ENCODE data around the gene PPEF1. TPM values are rescaled to one million over a fixed set of nuclear protein-coding genes. Genes with fewer than 3 reads are reported as not detected.

The PPEF1 gene
- total and polyA plus RNA-seq, 2 donors (not counting 1 experiment from before 2014, with no cell fraction given) = under 0.01 TPM; not detected in 1

GRCh38 chrX:18674417-18674787 is 33.0 kb upstream of the PPEF1 start:
- no peak overlapping the region for H3K9ac ChIP-seq (ENCODE audit: insufficient read depth, low read length)
- H3K27me3 ChIP-seq (ENCODE audit: control insufficient read depth, insufficient read depth, low read length) = no peaks in the 10 kb centered on the region

GRCh38 chrX:18674788-18675735 is 32.4 kb upstream of the PPEF1 start:
- H3K4me3 ChIP-seq (replicated peaks in 1 of 4; ENCODE audit: control extremely low read depth in 1 of 4, insufficient read depth in 1 of 4, low read depth in 3 of 4, low read length in 4 of 4) = peak overlapping the region; percentile 40 to 69 (median 51)
- no peaks in the 10 kb centered on the region for H3K27me3 ChIP-seq (ENCODE audit: control insufficient read depth, insufficient read depth, low read length)
- H3K79me2 ChIP-seq (ENCODE audit: control insufficient read depth, insufficient read depth, low read length) = no peaks in the 10 kb centered on the region
- H4K20me1 ChIP-seq (ENCODE audit: control insufficient read depth, extremely low read depth, insufficient read depth, low read length) = no peaks in the 10 kb centered on the region
- peak overlapping the region; percentile 71 for H3K4me2 ChIP-seq (ENCODE audit: extremely low read depth, insufficient read depth, low read length)
- H3K9me3 ChIP-seq (ENCODE audit: control insufficient read depth, insufficient read depth, low read depth, low read length) = no peaks in the 10 kb centered on the region
- peak overlapping the region; percentile 35 for H2AFZ ChIP-seq (ENCODE audit: low read length)
- H3K9ac ChIP-seq (ENCODE audit: insufficient read depth, low read length) = peak overlapping the region; percentile 46
- TF ChIP-seq EZH2 (IDR thresholded peaks at IDR 0.05; ENCODE audit: low read length, missing control alignments) (no peak), CTCF (conservative IDR thresholded peaks at IDR 0.05 in 1 of 2, IDR thresholded peaks at IDR 0.05 in 1 of 2; ENCODE audit: low read depth in 1 of 2, low read length in 2 of 2) (no peak)
- peak; percentile 48 to 75 for DNase-seq (ENCODE audit: low read depth in 2 of 2)
- H3K36me3 ChIP-seq (ENCODE audit: control insufficient read depth, insufficient read depth, low read length) = no peaks in the 10 kb centered on the region
- H3K4me1 ChIP-seq (ENCODE audit: control insufficient read depth, extremely low read depth, insufficient read depth, low read length) = no peaks in the 10 kb centered on the region
- peak overlapping the region; percentile 2 for H3K27ac ChIP-seq (ENCODE audit: insufficient read depth, low read length)

More at GRCh38 chrX:18674417-18674787, 33.0 kb upstream of the PPEF1 start:
- H3K9me3 ChIP-seq (ENCODE audit: control insufficient read depth, insufficient read depth, low read depth, low read length) = no peaks in the 10 kb centered on the region
- peak overlapping the region; percentile 71 for H3K4me2 ChIP-seq (ENCODE audit: extremely low read depth, insufficient read depth, low read length)
- no peaks in the 10 kb centered on the region for H4K20me1 ChIP-seq (ENCODE audit: control insufficient read depth, extremely low read depth, insufficient read depth, low read length)
- DNase-seq (ENCODE audit: low read depth in 2 of 2) = no peak
- no peaks in the 10 kb centered on the region for H3K36me3 ChIP-seq (ENCODE audit: control insufficient read depth, insufficient read depth, low read length)
- no peak overlapping the region for H3K27ac ChIP-seq (ENCODE audit: insufficient read depth, low read length)
- no peaks in the 10 kb centered on the region for H3K4me1 ChIP-seq (ENCODE audit: control insufficient read depth, extremely low read depth, insufficient read depth, low read length)
- H3K79me2 ChIP-seq (ENCODE audit: control insufficient read depth, insufficient read depth, low read length) = no peaks in the 10 kb centered on the region
- peak overlapping the region; percentile 40 to 56 (median 51) for H3K4me3 ChIP-seq (replicated peaks in 1 of 4; ENCODE audit: control extremely low read depth in 1 of 4, insufficient read depth in 1 of 4, low read depth in 3 of 4, low read length in 4 of 4)
- no peak for TF ChIP-seq CTCF (conservative IDR thresholded peaks at IDR 0.05 in 1 of 2, IDR thresholded peaks at IDR 0.05 in 1 of 2; ENCODE audit: low read depth in 1 of 2, low read length in 2 of 2)
- TF ChIP-seq EZH2 (IDR thresholded peaks at IDR 0.05; ENCODE audit: low read length, missing control alignments) = no peak
- H2AFZ ChIP-seq (ENCODE audit: low read length) = peak overlapping the region; percentile 17

- Histone ChIP-seq H3K4me1 (ENCODE audit: control insufficient read depth, extremely low read depth, insufficient read depth, low read length) (no peaks in the 10 kb centered on the region), H3K9ac (ENCODE audit: insufficient read depth, low read length) (no peak overlapping the region), H3K9me3 (ENCODE audit: control insufficient read depth, insufficient read depth, low read depth, low read length) (no peaks in the 10 kb centered on the region), H3K4me2 (ENCODE audit: extremely low read depth, insufficient read depth, low read length) (no peak overlapping the region), H2AFZ (ENCODE audit: low read length) (no peak overlapping the region), H3K4me3 (replicated peaks in 1 of 4; ENCODE audit: control extremely low read depth in 1 of 4, insufficient read depth in 1 of 4, low read depth in 3 of 4, low read length in 4 of 4) (no peak overlapping the region), H3K79me2 (ENCODE audit: control insufficient read depth, insufficient read depth, low read length) (no peaks in the 10 kb centered on the region), H3K36me3 (ENCODE audit: control insufficient read depth, insufficient read depth, low read length) (no peaks in the 10 kb centered on the region), H3K27me3 (ENCODE audit: control insufficient read depth, insufficient read depth, low read length) (no peaks in the 10 kb centered on the region), H3K27ac (ENCODE audit: insufficient read depth, low read length) (no peak overlapping the region), H4K20me1 (ENCODE audit: control insufficient read depth, extremely low read depth, insufficient read depth, low read length) (no peaks in the 10 kb centered on the region)
- no peak for TF ChIP-seq CTCF (conservative IDR thresholded peaks at IDR 0.05 in 1 of 2, IDR thresholded peaks at IDR 0.05 in 1 of 2; ENCODE audit: low read depth in 1 of 2, low read length in 2 of 2)
- no peak for TF ChIP-seq EZH2 (IDR thresholded peaks at IDR 0.05; ENCODE audit: low read length, missing control alignments)
- no peak for DNase-seq (ENCODE audit: low read depth in 2 of 2)
Observed at GRCh38 chrX:18676050-18676449, 31.4 kb upstream of the PPEF1 start.

Data from fibroblast of lung (primary cell).